GM23248 (cell line): ENCODE results near the gene VARS2.

ENCODE experiments used
- EZH2 ChIP-seq: fragments of 200-600 bp; sonication (generic); IDR thresholded peaks from 2 replicates; pipeline ENCODE4 v1.6.1; 2018; ENCODE audit warnings: antibody characterized with exemption, mild to moderate bottlenecking; ENCODE audit not compliant: insufficient read depth, poor library complexity, severe bottlenecking
- EZH2phosphoT487 ChIP-seq: fragments of 200-600 bp; sonication (generic); IDR thresholded peaks from 2 replicates; pipeline ENCODE4 v1.6.1; 2018; ENCODE audit warnings: antibody characterized with exemption, moderate library complexity, mild to moderate bottlenecking, low read depth; ENCODE audit not compliant: insufficient read depth

DNA sequence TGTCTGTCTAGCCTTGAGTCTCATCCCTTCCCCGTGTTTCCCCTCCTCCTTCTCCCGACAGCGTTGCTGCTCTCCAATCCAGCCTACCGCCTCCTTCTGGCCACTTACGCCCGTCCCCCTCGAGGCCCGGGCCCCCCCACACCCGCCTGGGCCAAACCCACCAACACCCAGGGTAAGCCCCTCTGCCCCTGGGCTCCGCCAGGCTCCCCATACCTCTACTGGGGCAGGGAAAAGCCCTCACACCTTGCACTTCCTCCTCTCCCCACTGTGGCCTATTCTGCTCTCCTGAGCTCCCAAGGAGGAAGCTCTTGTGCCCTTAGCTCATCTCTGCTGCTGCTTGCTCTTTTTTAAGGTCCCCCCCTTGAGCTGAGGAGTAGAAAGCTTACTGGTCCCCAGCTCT, 18.7 kb upstream of the VARS2 start:
- no peak for TF ChIP-seq EZH2
- no peak for TF ChIP-seq EZH2phosphoT487
